Activated CD8-positive, alpha-beta T cell treated with anti-CD3 and anti-CD28 coated beads for 36 hours (primary cell): ENCODE data around the gene EEIG1. TPM values are rescaled to one million over a fixed set of nuclear protein-coding genes. Genes with fewer than 3 reads are reported as not detected.
A peak's percentile ranks its signal among the peaks of the same experiment; 100 is the strongest.

ENCODE experiments used
- ATAC-seq: fragments of 200-7000 bp; cut with Tn5 transposase; one replicate; pipeline ENCODE4 v1.10.0; 2021; ENCODE audit warnings: mild to moderate bottlenecking, moderate library complexity
- CTCF ChIA-PET: fragments of 350-600 bp; sonication (Branson Sonifier 250); formaldehyde crosslinking; loops from one replicate; lab custom pipeline; 2021; ENCODE audit warnings: antibody characterized with exemption; lab: Charles Lee
- POLR2A ChIA-PET: fragments of 350-600 bp; sonication (Branson Sonifier 250); formaldehyde crosslinking; loops from one replicate; lab custom pipeline; 2021; ENCODE audit warnings: antibody characterized with exemption; lab: Charles Lee
- DNase-seq: peaks from one replicate; pipeline ENCODE4 v3.0.0-alpha.2; 2020
- H3K27ac Mint-ChIP-seq: one replicate; pipeline ENCODE4 v1.8.0; 2021; ENCODE audit warnings: mild to moderate bottlenecking, mixed read lengths
- H3K27me3 Mint-ChIP-seq: one replicate; pipeline ENCODE4 v1.8.0; 2021; ENCODE audit warnings: mixed read lengths
- H3K36me3 Mint-ChIP-seq: one replicate; pipeline ENCODE4 v1.8.0; 2021; ENCODE audit warnings: low read depth, mixed read lengths
- H3K4me1 Mint-ChIP-seq: one replicate; pipeline ENCODE4 v1.8.0; 2021; ENCODE audit warnings: low read depth, mixed read lengths
- H3K4me3 Mint-ChIP-seq: one replicate; pipeline ENCODE4 v1.8.0; 2021; ENCODE audit warnings: mild to moderate bottlenecking, moderate library complexity, mixed read lengths
- H3K9me3 Mint-ChIP-seq: one replicate; pipeline ENCODE4 v1.8.0; 2021; ENCODE audit warnings: mixed read lengths
- intact Hi-C: fragments of 100-400 bp; cut with micrococcal nuclease; formaldehyde crosslinking; loops from one replicate; pipeline ENCODE4 v1.10.0; 2022
- total RNA-seq, 2 experiments: library from RNA; stranded (reverse); gene quantifications; one replicate each; pipeline ENCODE4 v1.2.3, GENCODE V29; 2021
- TF ChIP-seq, protein P1 (sequence below): fragments of 200-600 bp; IDR thresholded peaks from one replicate; pipeline ENCODE4 v1.8.0; 2022; ENCODE audit warnings: antibody characterized with exemption, mild to moderate bottlenecking

The EEIG1 gene
- total RNA-seq, 2 experiments from 2014 or later, result 79.7 to 81.5 TPM

GRCh38 chr9:127977884-127978647 lies 2.7 kb downstream of the EEIG1 start:
- CTCF ChIA-PET, result interaction anchor here (0.5 to 15.3 kb wide), 10 partner anchors 19 to 140 kb away, joined by 3 to 163 read pairs (median 5); no protein-coding TSS in a partner anchor
- Mint-ChIP-seq H3K27me3 (no peaks in the 10 kb centered on the region), H3K4me1 (peaks cover 54% of the 10 kb centered on the region), H3K4me3 (peak overlapping the region; percentile 97), H3K27ac (peak overlapping the region; percentile 99), H3K36me3 (peaks cover 43% of the 10 kb centered on the region), H3K9me3 (no peaks in the 10 kb centered on the region)
- TF ChIP-seq, protein P1, sequence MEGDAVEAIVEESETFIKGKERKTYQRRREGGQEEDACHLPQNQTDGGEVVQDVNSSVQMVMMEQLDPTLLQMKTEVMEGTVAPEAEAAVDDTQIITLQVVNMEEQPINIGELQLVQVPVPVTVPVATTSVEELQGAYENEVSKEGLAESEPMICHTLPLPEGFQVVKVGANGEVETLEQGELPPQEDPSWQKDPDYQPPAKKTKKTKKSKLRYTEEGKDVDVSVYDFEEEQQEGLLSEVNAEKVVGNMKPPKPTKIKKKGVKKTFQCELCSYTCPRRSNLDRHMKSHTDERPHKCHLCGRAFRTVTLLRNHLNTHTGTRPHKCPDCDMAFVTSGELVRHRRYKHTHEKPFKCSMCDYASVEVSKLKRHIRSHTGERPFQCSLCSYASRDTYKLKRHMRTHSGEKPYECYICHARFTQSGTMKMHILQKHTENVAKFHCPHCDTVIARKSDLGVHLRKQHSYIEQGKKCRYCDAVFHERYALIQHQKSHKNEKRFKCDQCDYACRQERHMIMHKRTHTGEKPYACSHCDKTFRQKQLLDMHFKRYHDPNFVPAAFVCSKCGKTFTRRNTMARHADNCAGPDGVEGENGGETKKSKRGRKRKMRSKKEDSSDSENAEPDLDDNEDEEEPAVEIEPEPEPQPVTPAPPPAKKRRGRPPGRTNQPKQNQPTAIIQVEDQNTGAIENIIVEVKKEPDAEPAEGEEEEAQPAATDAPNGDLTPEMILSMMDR, result no peak
- no peak for ATAC-seq
- POLR2A ChIA-PET, result interaction anchor here (0.8 to 22.5 kb wide), 8 partner anchors 17 to 91 kb away, joined by 3 to 408 read pairs (median 5); no protein-coding TSS in a partner anchor
- DNase-seq, result no peak
- intact Hi-C loops, result loop anchor here (5.0 kb wide), 1 partner anchor 41 kb away; the partner anchor contains the start of gene DPM2

- Mint-ChIP-seq H3K36me3 (peaks cover 43% of the 10 kb centered on the region), H3K4me1 (peaks cover 54% of the 10 kb centered on the region), H3K9me3 (no peaks in the 10 kb centered on the region), H3K4me3 (peak overlapping the region; percentile 97), H3K27ac (peak overlapping the region; percentile 99), H3K27me3 (no peaks in the 10 kb centered on the region)
- peak; percentile 5 for ATAC-seq
- peak; percentile 60 for DNase-seq
- intact Hi-C loops, result loop anchor here (5.0 kb wide), 1 partner anchor 40 kb away; the partner anchor contains the start of gene DPM2
- TF ChIP-seq, protein P1, result no peak
- ChIA-PET CTCF (interaction anchor here (0.5 to 15.3 kb wide), 7 partner anchors 18 to 116 kb away, joined by 3 to 163 read pairs (median 6); no protein-coding TSS in a partner anchor), POLR2A (interaction anchor here (0.5 to 22.5 kb wide), 9 partner anchors 8 to 58 kb away, joined by 3 to 408 read pairs (median 4); no protein-coding TSS in a partner anchor)
These were observed 3.5 kb downstream of the EEIG1 start for GRCh38 chr9:127977009-127977883.

DNA sequence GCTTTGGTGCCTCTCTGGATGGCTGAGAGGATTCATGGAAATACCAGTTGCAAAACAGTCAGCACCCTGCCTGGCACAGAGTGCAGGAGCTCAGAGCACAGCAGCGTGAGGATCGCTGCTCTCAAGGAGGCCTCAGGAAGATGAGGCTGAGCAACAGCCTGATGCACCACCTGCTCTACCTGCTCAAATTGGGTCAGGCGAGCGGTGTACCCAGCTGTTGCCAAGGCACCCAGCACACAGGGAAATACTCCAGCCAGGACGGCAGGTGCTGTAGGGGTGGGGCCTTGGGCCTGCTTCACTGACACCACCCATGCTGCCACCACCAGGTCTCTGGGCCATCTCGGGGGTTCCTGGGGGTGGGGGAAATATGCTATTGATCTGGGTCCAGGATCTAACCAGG lies 4.3 kb downstream of the EEIG1 start:
- Mint-ChIP-seq H3K36me3 (peaks cover 46% of the 10 kb centered on the region), H3K27ac (peak overlapping the region; percentile 99), H3K4me1 (peaks cover 55% of the 10 kb centered on the region), H3K27me3 (no peaks in the 10 kb centered on the region), H3K9me3 (no peaks in the 10 kb centered on the region), H3K4me3 (peak overlapping the region; percentile 97)
- DNase-seq, result no peak
- ChIA-PET CTCF (interaction anchor here (1.2 to 15.3 kb wide), 6 partner anchors 17 to 116 kb away, joined by 3 to 163 read pairs (median 48); no protein-coding TSS in a partner anchor), POLR2A (interaction anchor here (0.5 to 22.5 kb wide), 7 partner anchors 9 to 58 kb away, joined by 3 to 408 read pairs (median 4); no protein-coding TSS in a partner anchor)
- TF ChIP-seq, protein P1, result no peak
- intact Hi-C loops, result loop anchor here (5.0 kb wide), 1 partner anchor 39 kb away; the partner anchor contains the start of gene DPM2
- no peak for ATAC-seq

DNA sequence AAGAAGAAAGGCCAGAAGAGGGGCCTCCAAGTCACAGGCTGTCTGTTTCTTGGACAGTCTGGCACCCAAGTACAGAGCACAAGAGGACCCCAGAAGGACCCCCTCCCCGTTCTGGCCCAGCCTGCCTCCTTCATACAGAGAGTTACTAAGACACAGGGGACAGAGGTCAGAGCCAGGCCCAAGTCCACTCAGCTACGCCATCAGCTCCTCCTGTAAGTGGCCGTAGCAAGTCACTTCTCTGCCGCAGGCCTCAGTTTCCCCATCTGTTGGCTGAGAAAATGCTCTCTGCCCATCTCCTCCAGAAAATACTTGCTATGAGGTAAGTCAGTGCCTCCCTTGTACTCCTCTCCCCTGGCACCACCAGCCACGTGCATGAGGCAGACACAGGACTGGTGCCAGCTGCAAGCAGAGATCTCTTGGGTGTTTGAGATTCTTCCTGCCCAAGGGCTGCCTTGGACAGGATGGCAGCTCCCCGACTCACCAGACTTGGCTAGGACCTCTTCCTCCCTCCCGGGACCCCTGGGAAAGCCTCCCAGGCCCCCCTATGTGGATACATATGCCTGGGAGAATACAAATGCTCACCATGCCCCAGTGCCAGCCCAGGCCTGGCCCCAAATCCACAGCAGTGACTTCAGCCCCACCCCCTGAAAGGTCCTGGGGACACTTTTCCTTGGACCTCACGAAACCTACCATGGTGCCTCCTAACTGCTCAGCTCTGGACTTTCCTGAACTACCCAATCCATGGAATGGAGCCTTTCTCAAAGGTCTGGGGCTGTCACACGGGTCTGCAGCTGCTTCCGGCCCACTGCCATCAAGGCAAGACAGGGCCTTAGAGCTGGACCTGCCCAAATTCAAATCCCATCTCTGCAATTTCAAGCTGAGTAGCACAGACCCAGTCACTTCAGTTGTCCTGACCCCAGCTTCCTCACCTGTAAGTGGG lies 5.1 kb downstream of the EEIG1 start:
- TF ChIP-seq, protein P1, result no peak
- H3K27me3 Mint-ChIP-seq, result no peaks in the 10 kb centered on the region
- H3K27ac Mint-ChIP-seq, result peak overlapping the region; percentile 99
- intact Hi-C loops, result loop anchor here (5.0 kb wide), 1 partner anchor 38 kb away; the partner anchor contains the start of gene DPM2
- DNase-seq (no peak), ATAC-seq (no peak)
- peaks cover 64% of the 10 kb centered on the region for H3K4me1 Mint-ChIP-seq
- CTCF ChIA-PET, result interaction anchor here (10.4 to 15.3 kb wide), 3 partner anchors 16 to 59 kb away, joined by 91 to 163 read pairs (median 141); no protein-coding TSS in a partner anchor
- H3K36me3 Mint-ChIP-seq, result peaks cover 46% of the 10 kb centered on the region
- peak overlapping the region; percentile 97 for H3K4me3 Mint-ChIP-seq
- POLR2A ChIA-PET, result interaction anchor here (0.6 to 22.5 kb wide), 8 partner anchors 9 to 59 kb away, joined by 3 to 408 read pairs (median 3); no protein-coding TSS in a partner anchor
- H3K9me3 Mint-ChIP-seq, result no peaks in the 10 kb centered on the region
